Heart left ventricle (tissue), 13 donors: ENCODE results near the gene TRIM27.

Experiments
- POLR2A ChIP-seq, 2 donors: fragments of 450-650 bp; IDR thresholded peaks; one replicate each; pipeline ENCODE4 v1.6.1; 2017; ENCODE audit warnings: antibody characterized with exemption in 2 of 2, mild to moderate bottlenecking in 2 of 2, moderate library complexity in 2 of 2
- TF ChIP-seq, protein P1 (sequence below), 12 donors: fragments of 200-600 bp; sonication (generic) in 4 of 12; IDR thresholded peaks; one replicate each; pipeline versions ENCODE4 v1.5.0 to v1.8.0; 2018 to 2022; ENCODE audit warnings: antibody characterized with exemption in 12 of 12, mild to moderate bottlenecking in 5 of 12
- donor health status: ischemic (EF 13 %, LVEDD 7.1; RV severe dilation, severe dysfunction).
- donor health status: DM: no; HTN: yes; CAD: no.
- donor health status: DM: no; HTN: no; CAD: no.
- donor health status: ischemic (EF 25% LVEDD 6.9; RV normal size, moderate dysfunction).
- donor health status: ischemic (EF 25% LVEDD 5.7; RV mildly dilated, moderate dysfunction).
- donor health status: ischemic (EF 35%, LVEDD 5.7; RV mildly dilated, moderate dysfunction).
- donor health status: nonischemic (EF 11% LVEDD 7.7; RV severe dilation, severe dysfunction).
- donor health status: DM: yes; HTN: yes; CAD: no.
- donor health status: PGD.
- donor health status: ischemic (EF 29% LVEDD 5.4; RV normal size, mild dysfunction).
- donor health status: nonischemic (EF 23%, LVEDD 6.1; RV moderate dilation, normal function).

DNA sequence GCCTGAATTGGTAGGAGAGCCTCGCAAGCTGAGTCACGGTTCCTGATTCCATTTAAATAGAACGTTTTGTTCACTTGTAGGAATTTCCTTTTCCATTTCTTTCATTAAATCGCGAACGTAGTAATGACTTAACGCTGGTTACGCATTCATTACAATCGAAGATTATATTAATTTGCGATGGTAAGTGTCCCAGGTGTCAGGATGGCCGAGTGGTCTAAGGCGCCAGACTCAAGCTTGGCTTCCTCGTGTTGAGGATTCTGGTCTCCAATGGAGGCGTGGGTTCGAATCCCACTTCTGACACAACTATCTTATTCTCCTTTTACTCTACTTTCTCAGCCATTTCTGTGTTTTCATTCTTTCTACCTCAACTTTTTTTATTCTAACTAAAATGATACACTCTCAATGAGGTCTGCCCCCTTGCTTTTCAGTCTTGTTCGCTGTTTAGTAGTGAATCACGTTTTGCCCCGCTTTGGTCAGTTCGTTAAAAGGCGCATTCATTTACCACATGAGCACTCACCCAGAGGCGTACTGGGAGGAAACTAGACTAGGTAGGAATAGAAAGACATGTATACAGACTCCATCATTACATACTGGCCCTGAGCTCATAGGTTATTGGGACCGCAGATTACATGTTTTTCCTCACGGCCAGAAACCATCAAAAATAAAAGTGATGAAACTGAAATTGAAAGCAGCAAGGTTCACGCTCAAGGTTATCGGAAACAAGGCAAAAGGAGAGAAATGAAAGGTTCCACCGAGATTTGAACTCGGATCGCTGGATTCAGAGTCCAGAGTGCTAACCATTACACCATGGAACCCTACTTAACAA, 17.3 kb upstream of the TRIM27 start:
- TF ChIP-seq, protein P1, sequence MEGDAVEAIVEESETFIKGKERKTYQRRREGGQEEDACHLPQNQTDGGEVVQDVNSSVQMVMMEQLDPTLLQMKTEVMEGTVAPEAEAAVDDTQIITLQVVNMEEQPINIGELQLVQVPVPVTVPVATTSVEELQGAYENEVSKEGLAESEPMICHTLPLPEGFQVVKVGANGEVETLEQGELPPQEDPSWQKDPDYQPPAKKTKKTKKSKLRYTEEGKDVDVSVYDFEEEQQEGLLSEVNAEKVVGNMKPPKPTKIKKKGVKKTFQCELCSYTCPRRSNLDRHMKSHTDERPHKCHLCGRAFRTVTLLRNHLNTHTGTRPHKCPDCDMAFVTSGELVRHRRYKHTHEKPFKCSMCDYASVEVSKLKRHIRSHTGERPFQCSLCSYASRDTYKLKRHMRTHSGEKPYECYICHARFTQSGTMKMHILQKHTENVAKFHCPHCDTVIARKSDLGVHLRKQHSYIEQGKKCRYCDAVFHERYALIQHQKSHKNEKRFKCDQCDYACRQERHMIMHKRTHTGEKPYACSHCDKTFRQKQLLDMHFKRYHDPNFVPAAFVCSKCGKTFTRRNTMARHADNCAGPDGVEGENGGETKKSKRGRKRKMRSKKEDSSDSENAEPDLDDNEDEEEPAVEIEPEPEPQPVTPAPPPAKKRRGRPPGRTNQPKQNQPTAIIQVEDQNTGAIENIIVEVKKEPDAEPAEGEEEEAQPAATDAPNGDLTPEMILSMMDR (IDR thresholded peaks at IDR 0.05), result no peak
- no peak for TF ChIP-seq POLR2A (IDR thresholded peaks at IDR 0.05)
